OCI-LY3 (cell line): ENCODE results near the gene GNG11.

Experiments
- H2AFZ ChIP-seq: fragments of 200-600, 300-600 bp; shearing (Covaris generic); 2 replicates; pipeline ENCODE4 v1.6.0; 2014; ENCODE audit warnings: antibody characterized with exemption, low read depth, low read length
- H3K27ac ChIP-seq: fragments of 200-600, 300-600 bp; sonication (generic); 2 replicates; pipeline ENCODE4 v1.5.1; 2014; ENCODE audit warnings: mild to moderate bottlenecking, low read length, moderate library complexity, mixed read lengths
- H3K27me3 ChIP-seq: fragments of 200-600, 300-600 bp; sonication (generic); 2 replicates; pipeline ENCODE4 v1.6.1; 2014; ENCODE audit warnings: low read depth, low read length, mixed read lengths
- H3K36me3 ChIP-seq: fragments of 200-600, 300-600 bp; sonication (generic); replicated peaks from 2 replicates; pipeline ENCODE3; 2014; ENCODE audit warnings: low read depth, low read length, mixed read lengths
- H3K4me1 ChIP-seq: fragments of 300-600, 200-600 bp; sonication (generic); 2 replicates; pipeline ENCODE4 v1.6.1; 2014; ENCODE audit warnings: low read length, mixed read lengths
- H3K4me2 ChIP-seq: fragments of 200-600, 300-600 bp; sonication (generic); 2 replicates; pipeline ENCODE4 v1.6.1; 2014; ENCODE audit warnings: low read length, mixed read lengths
- H3K4me3 ChIP-seq: fragments of 300-600, 200-600 bp; sonication (generic); 2 replicates; pipeline ENCODE4 v1.5.1; 2014; ENCODE audit warnings: antibody characterized with exemption, mild to moderate bottlenecking, low read length, moderate library complexity
- H3K79me2 ChIP-seq: fragments of 300-600, 200-600 bp; shearing (Covaris generic); 2 replicates; pipeline ENCODE4 v1.6.1; 2014; ENCODE audit warnings: mild to moderate bottlenecking, low read length, mixed read lengths
- H3K9ac ChIP-seq: fragments of 300-600, 200-600 bp; shearing (Covaris generic); 2 replicates; pipeline ENCODE4 v1.6.0; 2014; ENCODE audit warnings: mild to moderate bottlenecking, low read length, moderate library complexity
- H3K9me3 ChIP-seq: fragments of 200-600, 300-600 bp; shearing (Covaris generic); 2 replicates; pipeline ENCODE4 v1.6.1; 2014; ENCODE audit warnings: low read length, mixed read lengths; ENCODE audit not compliant: insufficient read depth
- H4K20me1 ChIP-seq: fragments of 200-600, 300-600 bp; sonication (generic); 2 replicates; pipeline ENCODE4 v1.6.1; 2016; ENCODE audit warnings: low read length, mixed read lengths; ENCODE audit not compliant: insufficient read depth
- EZH2phosphoT487 ChIP-seq: fragments of 200-600 bp; shearing (Covaris generic); IDR thresholded peaks from 2 replicates; pipeline ENCODE4 v1.6.1; 2018; ENCODE audit warnings: antibody characterized with exemption, mixed run types, low read depth
- TF ChIP-seq, protein P1 (sequence below): fragments of 200-600, 300-600 bp; sonication (generic); IDR thresholded peaks from 2 replicates; pipeline ENCODE4 v1.5.1; 2014; ENCODE audit warnings: antibody characterized with exemption, low read length, low read depth

GNG11 gene

DNA sequence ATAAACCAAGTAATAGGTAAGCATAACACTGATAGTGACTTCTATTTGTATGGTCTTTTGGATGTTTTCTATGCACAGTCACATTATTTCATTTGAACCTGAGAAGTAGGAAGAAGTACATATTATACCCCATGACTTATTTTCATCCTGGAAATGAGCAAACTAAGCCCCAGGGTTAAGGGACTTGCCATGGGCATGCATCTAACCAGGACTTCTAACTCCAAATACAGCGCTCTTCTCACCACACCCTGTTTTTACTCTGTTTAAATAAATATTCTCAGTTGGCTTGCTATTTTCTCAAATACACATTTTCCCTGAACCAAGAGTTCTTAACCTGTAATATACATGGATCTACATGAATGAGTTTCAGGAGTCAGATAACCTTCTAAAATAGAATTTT, 16.3 kb downstream of the GNG11 start:
- TF ChIP-seq, protein P1, sequence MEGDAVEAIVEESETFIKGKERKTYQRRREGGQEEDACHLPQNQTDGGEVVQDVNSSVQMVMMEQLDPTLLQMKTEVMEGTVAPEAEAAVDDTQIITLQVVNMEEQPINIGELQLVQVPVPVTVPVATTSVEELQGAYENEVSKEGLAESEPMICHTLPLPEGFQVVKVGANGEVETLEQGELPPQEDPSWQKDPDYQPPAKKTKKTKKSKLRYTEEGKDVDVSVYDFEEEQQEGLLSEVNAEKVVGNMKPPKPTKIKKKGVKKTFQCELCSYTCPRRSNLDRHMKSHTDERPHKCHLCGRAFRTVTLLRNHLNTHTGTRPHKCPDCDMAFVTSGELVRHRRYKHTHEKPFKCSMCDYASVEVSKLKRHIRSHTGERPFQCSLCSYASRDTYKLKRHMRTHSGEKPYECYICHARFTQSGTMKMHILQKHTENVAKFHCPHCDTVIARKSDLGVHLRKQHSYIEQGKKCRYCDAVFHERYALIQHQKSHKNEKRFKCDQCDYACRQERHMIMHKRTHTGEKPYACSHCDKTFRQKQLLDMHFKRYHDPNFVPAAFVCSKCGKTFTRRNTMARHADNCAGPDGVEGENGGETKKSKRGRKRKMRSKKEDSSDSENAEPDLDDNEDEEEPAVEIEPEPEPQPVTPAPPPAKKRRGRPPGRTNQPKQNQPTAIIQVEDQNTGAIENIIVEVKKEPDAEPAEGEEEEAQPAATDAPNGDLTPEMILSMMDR: no peak
- no peak for TF ChIP-seq EZH2phosphoT487
- Histone ChIP-seq H3K79me2 (no peaks in the 10 kb centered on the region), H3K9me3 (no peaks in the 10 kb centered on the region), H3K4me2 (no peak overlapping the region), H3K4me3 (no peak overlapping the region), H2AFZ (no peak overlapping the region), H3K4me1 (peaks cover 13% of the 10 kb centered on the region), H3K27ac (no peak overlapping the region), H3K27me3 (no peaks in the 10 kb centered on the region), H4K20me1 (no peaks in the 10 kb centered on the region), H3K36me3 (no peaks in the 10 kb centered on the region), H3K9ac (no peak overlapping the region)

DNA sequence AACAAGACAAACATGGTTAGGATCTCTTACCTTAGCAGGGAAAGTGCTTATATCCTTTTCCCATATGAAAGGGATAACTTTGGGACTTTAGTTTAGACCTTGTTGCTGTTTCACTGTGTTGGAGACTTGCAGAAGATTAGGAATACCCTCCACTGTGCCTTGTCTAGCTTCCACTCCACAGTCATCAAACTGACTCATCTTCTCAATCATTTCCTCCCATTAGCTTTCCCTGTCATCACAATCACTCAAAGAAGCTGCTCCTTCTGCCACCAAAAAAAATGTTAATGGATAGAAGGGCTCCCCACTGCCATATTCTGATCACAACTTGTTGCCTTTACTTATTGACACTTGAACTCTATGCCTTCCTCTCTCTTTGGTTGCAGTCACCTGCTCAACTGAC, 16.8 kb downstream of the GNG11 start:
- no peak overlapping the region for H3K4me2 ChIP-seq
- H3K36me3 ChIP-seq: no peaks in the 10 kb centered on the region
- H3K27ac ChIP-seq: no peak overlapping the region
- H4K20me1 ChIP-seq: no peaks in the 10 kb centered on the region
- no peaks in the 10 kb centered on the region for H3K79me2 ChIP-seq
- no peak overlapping the region for H2AFZ ChIP-seq
- TF ChIP-seq EZH2phosphoT487: no peak
- TF ChIP-seq, protein P1: no peak
- H3K4me3 ChIP-seq: no peak overlapping the region
- peaks cover 17% of the 10 kb centered on the region for H3K4me1 ChIP-seq
- no peaks in the 10 kb centered on the region for H3K27me3 ChIP-seq
- H3K9ac ChIP-seq: no peak overlapping the region
- no peaks in the 10 kb centered on the region for H3K9me3 ChIP-seq

DNA sequence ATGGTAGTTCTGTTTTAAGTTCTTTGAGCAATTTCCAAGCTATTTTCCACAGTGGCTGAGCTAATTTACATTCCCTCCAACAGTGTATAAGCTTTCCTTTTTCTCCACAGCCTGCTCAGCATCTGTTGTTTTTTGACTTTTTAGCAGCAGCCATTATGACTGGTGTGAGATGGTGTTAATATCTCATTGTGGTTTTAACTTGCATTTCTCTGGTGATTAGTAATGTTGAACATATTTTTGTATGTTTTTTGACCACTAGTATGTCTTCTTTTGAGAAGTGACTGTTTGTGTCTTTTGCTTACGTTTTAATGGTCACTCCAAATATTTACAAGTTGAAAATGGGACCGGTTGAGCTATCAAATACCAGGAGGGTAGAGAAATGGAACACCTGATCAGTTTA, 20.4 kb downstream of the GNG11 start:
- Histone ChIP-seq H3K9ac (no peak overlapping the region), H3K27ac (no peak overlapping the region), H3K27me3 (no peaks in the 10 kb centered on the region), H3K4me1 (peaks cover 17% of the 10 kb centered on the region), H3K79me2 (no peaks in the 10 kb centered on the region), H3K9me3 (no peaks in the 10 kb centered on the region), H3K36me3 (no peaks in the 10 kb centered on the region), H3K4me3 (no peak overlapping the region), H3K4me2 (no peak overlapping the region), H4K20me1 (no peaks in the 10 kb centered on the region), H2AFZ (no peak overlapping the region)
- TF ChIP-seq, protein P1: no peak
- TF ChIP-seq EZH2phosphoT487: no peak

DNA sequence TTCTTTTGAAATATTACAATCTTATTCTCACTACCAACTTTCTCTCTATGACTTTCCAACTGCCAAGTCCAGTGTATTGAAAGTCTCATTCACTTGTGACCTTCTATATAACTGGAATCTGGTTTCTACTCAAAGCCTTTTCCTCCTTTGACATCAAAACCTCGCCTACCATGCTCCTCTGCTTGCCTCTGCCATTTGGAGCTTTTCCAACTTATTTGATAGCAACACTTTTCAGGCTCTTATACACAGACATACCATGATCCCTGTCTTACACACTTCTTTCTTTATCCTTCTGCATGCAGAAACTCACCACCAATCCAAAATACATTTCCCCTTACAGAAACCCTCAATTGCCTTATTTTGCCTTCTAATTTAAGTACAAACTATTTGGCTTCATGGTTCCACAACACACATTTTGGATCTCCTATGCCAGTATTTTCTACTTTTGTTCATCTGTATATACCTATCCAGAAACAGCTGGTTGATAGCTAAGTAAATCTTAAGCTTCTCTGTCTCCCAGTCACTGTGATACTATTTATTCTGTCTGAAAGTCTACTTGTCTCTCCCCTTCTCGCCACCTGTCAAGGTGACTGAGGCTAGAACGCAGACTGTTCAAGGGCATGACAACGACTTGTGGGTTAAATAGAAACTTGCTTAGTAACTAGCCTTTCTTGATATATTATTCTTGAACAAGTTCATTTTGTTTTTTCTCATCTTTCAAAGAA, 22.4 kb downstream of the GNG11 start:
- Histone ChIP-seq H3K27ac (no peak overlapping the region), H3K79me2 (no peaks in the 10 kb centered on the region), H2AFZ (no peak overlapping the region), H3K9ac (no peak overlapping the region), H3K4me2 (no peak overlapping the region), H4K20me1 (no peaks in the 10 kb centered on the region), H3K9me3 (no peaks in the 10 kb centered on the region), H3K4me3 (no peak overlapping the region), H3K4me1 (peaks cover 17% of the 10 kb centered on the region), H3K27me3 (no peaks in the 10 kb centered on the region), H3K36me3 (no peaks in the 10 kb centered on the region)
- TF ChIP-seq, protein P1: no peak
- no peak for TF ChIP-seq EZH2phosphoT487
